OCI-LY7 (cell line): Measurements from ENCODE around the gene GRID1. TPM values are rescaled to one million over a fixed set of nuclear protein-coding genes. Genes with fewer than 3 reads are reported as not detected.

ENCODE experiments used
- BruUV-seq: library from RNA; stranded (reverse); fragments of 400-500 nt; replicated peaks from 2 replicates; lab custom pipeline; 2021; lab: Mats Ljungman, UMichigan
- CTCF ChIA-PET: fragments of 300-600 bp; sonication (Branson Sonifier 250); formaldehyde crosslinking; loops from one replicate; lab custom pipeline; 2022; ENCODE audit warnings: antibody characterized with exemption; ENCODE audit not compliant: unreplicated experiment; lab: Charles Lee
- POLR2A ChIA-PET: fragments of 300-600 bp; sonication (Branson Sonifier 250); formaldehyde crosslinking; loops from one replicate; lab custom pipeline; 2022; ENCODE audit warnings: antibody characterized with exemption; lab: Charles Lee
- DNase-seq: peaks from one replicate; pipeline ENCODE4 v3.0.0-alpha.2; 2015; ENCODE audit warnings: low spot score
- H2AFZ ChIP-seq: fragments of 200-600 bp; sonication (generic), shearing (Covaris generic); 2 replicates; pipeline ENCODE4 v1.6.1; 2014; ENCODE audit warnings: mild to moderate bottlenecking, antibody characterized with exemption, low read length, moderate library complexity
- H3K27ac ChIP-seq: fragments of 200-600 bp; sonication (generic); 2 replicates; pipeline ENCODE4 v1.5.1; 2014; ENCODE audit warnings: mixed run types, low read depth, mild to moderate bottlenecking, moderate library complexity, low read length, inconsistent platforms; ENCODE audit not compliant: poor library complexity, severe bottlenecking
- H3K36me3 ChIP-seq: fragments of 200-600 bp; sonication (generic); 2 replicates; pipeline ENCODE4 v1.6.1; 2014; ENCODE audit warnings: mild to moderate bottlenecking, antibody characterized with exemption, low read length, moderate library complexity, mixed read lengths; ENCODE audit not compliant: insufficient read depth
- H3K4me1 ChIP-seq: fragments of 200-600 bp; sonication (generic); 2 replicates; pipeline ENCODE4 v1.5.1; 2014; ENCODE audit warnings: mild to moderate bottlenecking, low read length; ENCODE audit not compliant: insufficient read depth, poor library complexity, severe bottlenecking
- H3K4me2 ChIP-seq: fragments of 200-600 bp; sonication (generic); 2 replicates; pipeline ENCODE4 v1.6.1; 2014; ENCODE audit warnings: mild to moderate bottlenecking, low read length
- H3K4me3 ChIP-seq: fragments of 200-600 bp; sonication (generic); 2 replicates; pipeline ENCODE4 v1.5.1; 2014; ENCODE audit warnings: mild to moderate bottlenecking, low read depth, low read length; ENCODE audit not compliant: poor library complexity, severe bottlenecking
- H3K79me2 ChIP-seq: fragments of 200-600 bp; sonication (generic); 2 replicates; pipeline ENCODE4 v1.6.1; 2016; ENCODE audit warnings: low read depth, mild to moderate bottlenecking, low read length, moderate library complexity, mixed read lengths; ENCODE audit not compliant: insufficient read depth
- H3K9me2 ChIP-seq: fragments of 200-600 bp; sonication (generic); 2 replicates; pipeline ENCODE4 v1.6.1; 2016; ENCODE audit warnings: mild to moderate bottlenecking, low read length, mixed read lengths; ENCODE audit not compliant: insufficient read depth
- H3K9me3 ChIP-seq: fragments of 200-600 bp; sonication (generic); 2 replicates; pipeline ENCODE4 v1.6.1; 2014; ENCODE audit warnings: mild to moderate bottlenecking, mixed run types, low read length, mixed read lengths
- H4K20me1 ChIP-seq: fragments of 200-600 bp; sonication (generic); 2 replicates; pipeline ENCODE4 v1.6.1; 2014; ENCODE audit warnings: mild to moderate bottlenecking, antibody characterized with exemption, low read length, moderate library complexity, mixed read lengths; ENCODE audit not compliant: insufficient read depth
- EZH2phosphoT487 ChIP-seq: fragments of 200-600 bp; sonication (generic); IDR thresholded peaks from 2 replicates; pipeline ENCODE4 v1.6.1; 2018; ENCODE audit warnings: low read depth, borderline replicate concordance, mild to moderate bottlenecking, mixed run types, antibody characterized with exemption, low read length, moderate library complexity, mixed read lengths
- intact Hi-C: fragments of 100-400 bp; cut with micrococcal nuclease; formaldehyde crosslinking; loops from one replicate; pipeline ENCODE4 v1.10.0; 2022; ENCODE audit not compliant: unreplicated experiment
- total RNA-seq, 2 experiments: library from RNA; depleted of rRNA in 1 of 2; stranded (reverse); fragments of >200 nt in 1 of 2; shearing (Covaris generic) in 1 of 2; gene quantifications; 2 replicates each; pipeline ENCODE4 v1.2.3, GENCODE V29; 2014 to 2022
- TF ChIP-seq, protein P1 (sequence below): fragments of 200-600 bp; sonication (generic); conservative IDR thresholded peaks from 2 replicates; pipeline ENCODE4 v1.5.1; 2014; ENCODE audit warnings: mild to moderate bottlenecking, antibody characterized with exemption, low read length, moderate library complexity, mixed read lengths

Gene GRID1
- total RNA-seq, 2 experiments from 2014 or later, result 1.6 to 3.7 TPM

- intact Hi-C loops, result no loop called here
- Histone ChIP-seq H3K9me2 (no peaks in the 10 kb centered on the region), H3K79me2 (peaks cover 4% of the 10 kb centered on the region; the same call in 1 of the 2 replicates), H4K20me1 (no peaks in the 10 kb centered on the region), H3K4me1 (peaks cover 74% of the 10 kb centered on the region), H3K27ac (peak overlapping the region; percentile 95), H2AFZ (no peak overlapping the region; the same call in 1 of the 2 replicates), H3K9me3 (peaks cover 22% of the 10 kb centered on the region; the same call in 1 of the 2 replicates), H3K4me2 (peak overlapping the region; percentile 71), H3K4me3 (peak overlapping the region; percentile 53), H3K36me3 (peaks cover 9% of the 10 kb centered on the region)
- ChIA-PET POLR2A (interaction anchor here (0.7 to 5.8 kb wide), 12 partner anchors 9 to 1671 kb away, joined by 3 to 113 read pairs (median 8); partner anchors contain the start of gene WAPL), CTCF (interaction anchor here (1.2 to 2.3 kb wide), 3 partner anchors 8 to 172 kb away, joined by 3 to 13 read pairs (median 4); no protein-coding TSS in a partner anchor)
- DNase-seq, result peak; percentile 90
- BruUV-seq, result no TSS peak
- TF ChIP-seq, protein P1, sequence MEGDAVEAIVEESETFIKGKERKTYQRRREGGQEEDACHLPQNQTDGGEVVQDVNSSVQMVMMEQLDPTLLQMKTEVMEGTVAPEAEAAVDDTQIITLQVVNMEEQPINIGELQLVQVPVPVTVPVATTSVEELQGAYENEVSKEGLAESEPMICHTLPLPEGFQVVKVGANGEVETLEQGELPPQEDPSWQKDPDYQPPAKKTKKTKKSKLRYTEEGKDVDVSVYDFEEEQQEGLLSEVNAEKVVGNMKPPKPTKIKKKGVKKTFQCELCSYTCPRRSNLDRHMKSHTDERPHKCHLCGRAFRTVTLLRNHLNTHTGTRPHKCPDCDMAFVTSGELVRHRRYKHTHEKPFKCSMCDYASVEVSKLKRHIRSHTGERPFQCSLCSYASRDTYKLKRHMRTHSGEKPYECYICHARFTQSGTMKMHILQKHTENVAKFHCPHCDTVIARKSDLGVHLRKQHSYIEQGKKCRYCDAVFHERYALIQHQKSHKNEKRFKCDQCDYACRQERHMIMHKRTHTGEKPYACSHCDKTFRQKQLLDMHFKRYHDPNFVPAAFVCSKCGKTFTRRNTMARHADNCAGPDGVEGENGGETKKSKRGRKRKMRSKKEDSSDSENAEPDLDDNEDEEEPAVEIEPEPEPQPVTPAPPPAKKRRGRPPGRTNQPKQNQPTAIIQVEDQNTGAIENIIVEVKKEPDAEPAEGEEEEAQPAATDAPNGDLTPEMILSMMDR, result no peak
- no peak for TF ChIP-seq EZH2phosphoT487
These were observed 45.4 kb upstream of the GRID1 start for GRCh38 chr10:86411852-86412560.

DNA sequence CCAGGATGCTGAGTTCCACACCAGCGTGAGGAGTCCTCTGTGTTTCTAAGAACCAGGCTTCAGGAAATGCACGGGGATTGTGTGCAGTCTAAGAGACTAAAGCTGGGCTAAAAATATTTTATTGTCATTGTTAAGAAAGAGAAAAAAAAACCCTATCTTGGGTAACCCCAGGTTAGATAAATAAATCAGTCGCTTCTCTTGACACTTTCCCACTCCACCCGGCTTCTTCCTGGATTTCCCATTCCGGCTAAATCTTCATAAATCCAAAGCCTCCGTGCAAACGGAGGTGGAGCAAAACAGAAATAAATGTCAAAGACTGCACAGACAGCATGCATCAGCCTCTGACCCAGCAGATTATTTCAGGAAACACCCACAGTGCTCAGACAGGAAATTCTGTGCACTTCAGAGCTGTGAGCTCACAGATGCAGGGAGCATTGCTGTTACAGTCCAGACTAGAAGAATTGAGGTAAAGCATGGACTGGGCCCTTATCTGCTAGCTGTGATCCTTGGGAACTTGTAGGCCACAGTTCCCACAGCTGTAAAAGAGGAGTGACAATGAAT is 44.8 kb upstream of the GRID1 start:
- DNase-seq, result peak; percentile 91
- Histone ChIP-seq H3K4me1 (peaks cover 69% of the 10 kb centered on the region), H2AFZ (peak overlapping the region; percentile 41; the same call in 1 of the 2 replicates), H3K79me2 (peaks cover 4% of the 10 kb centered on the region; the same call in 1 of the 2 replicates), H3K9me2 (no peaks in the 10 kb centered on the region), H3K4me2 (peak overlapping the region; percentile 71), H3K36me3 (peaks cover 9% of the 10 kb centered on the region), H3K4me3 (peak overlapping the region; percentile 53), H3K27ac (peak overlapping the region; percentile 95), H4K20me1 (no peaks in the 10 kb centered on the region), H3K9me3 (peaks cover 22% of the 10 kb centered on the region; the same call in 1 of the 2 replicates)
- CTCF ChIA-PET, result interaction anchor here (1.2 to 2.3 kb wide), 5 partner anchors 9 to 172 kb away, joined by 3 to 13 read pairs (median 4); no protein-coding TSS in a partner anchor
- POLR2A ChIA-PET, result interaction anchor here (0.7 to 5.8 kb wide), 13 partner anchors 10 to 1672 kb away, joined by 3 to 113 read pairs (median 8); partner anchors contain the start of gene WAPL
- no TSS peak for BruUV-seq
- intact Hi-C loops, result no loop called here
- TF ChIP-seq, protein P1, result no peak
- no peak for TF ChIP-seq EZH2phosphoT487
